Measurements from ENCODE around the gene CDH24.

DNA sequence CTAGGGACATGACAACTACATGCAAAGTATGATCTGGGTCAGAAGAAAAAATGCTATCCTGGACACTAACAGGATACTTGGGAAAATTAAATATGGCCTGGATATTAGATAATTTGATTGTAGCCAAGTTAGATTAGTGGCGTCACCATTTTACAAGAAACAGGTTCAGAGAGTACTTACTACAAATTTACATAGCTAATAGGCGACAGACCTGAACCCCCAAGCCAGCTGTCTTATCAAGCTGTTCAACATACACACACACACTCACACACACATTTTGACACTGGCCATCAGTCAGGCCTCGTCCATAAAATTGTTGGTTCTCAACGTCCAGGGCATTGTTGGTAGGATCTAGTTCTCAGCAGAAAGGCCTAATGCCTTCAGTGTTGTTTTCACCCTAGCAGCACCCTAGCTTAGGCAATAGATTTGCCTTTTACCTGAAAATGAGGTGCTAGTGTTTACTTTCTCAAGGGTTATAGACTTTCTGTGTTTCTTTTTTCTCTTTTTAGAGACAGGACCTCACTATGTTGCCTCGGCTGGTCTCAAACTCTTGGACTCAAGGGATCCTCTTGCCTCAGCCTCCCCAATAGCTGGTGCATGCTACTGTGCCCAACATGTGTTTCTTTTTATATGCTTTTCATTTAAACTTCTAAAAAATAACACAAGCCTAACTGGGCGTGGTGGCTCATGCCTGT is 44.1 kb downstream of the CDH24 start:
- TF ChIP-seq, protein P1, sequence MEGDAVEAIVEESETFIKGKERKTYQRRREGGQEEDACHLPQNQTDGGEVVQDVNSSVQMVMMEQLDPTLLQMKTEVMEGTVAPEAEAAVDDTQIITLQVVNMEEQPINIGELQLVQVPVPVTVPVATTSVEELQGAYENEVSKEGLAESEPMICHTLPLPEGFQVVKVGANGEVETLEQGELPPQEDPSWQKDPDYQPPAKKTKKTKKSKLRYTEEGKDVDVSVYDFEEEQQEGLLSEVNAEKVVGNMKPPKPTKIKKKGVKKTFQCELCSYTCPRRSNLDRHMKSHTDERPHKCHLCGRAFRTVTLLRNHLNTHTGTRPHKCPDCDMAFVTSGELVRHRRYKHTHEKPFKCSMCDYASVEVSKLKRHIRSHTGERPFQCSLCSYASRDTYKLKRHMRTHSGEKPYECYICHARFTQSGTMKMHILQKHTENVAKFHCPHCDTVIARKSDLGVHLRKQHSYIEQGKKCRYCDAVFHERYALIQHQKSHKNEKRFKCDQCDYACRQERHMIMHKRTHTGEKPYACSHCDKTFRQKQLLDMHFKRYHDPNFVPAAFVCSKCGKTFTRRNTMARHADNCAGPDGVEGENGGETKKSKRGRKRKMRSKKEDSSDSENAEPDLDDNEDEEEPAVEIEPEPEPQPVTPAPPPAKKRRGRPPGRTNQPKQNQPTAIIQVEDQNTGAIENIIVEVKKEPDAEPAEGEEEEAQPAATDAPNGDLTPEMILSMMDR (IDR thresholded peaks at IDR 0.05): no peak
- no peak for TF ChIP-seq EZH2 (IDR thresholded peaks at IDR 0.05; ENCODE audit: borderline replicate concordance, insufficient read depth, low read depth, low read length, poor library complexity, severe bottlenecking)

Data from B cell (primary cell).